Central memory CD8-positive, alpha-beta T cell (primary cell): ENCODE data around the gene DNAJC1.
A peak's percentile ranks its signal among the peaks of the same experiment; 100 is the strongest.
"Not testable (repeated sequence)": the region's sequence is repeated elsewhere in the genome, so short reads cannot be mapped to it uniquely, and the experiment has no call there.

ENCODE experiments used
- ATAC-seq: fragments of 150-1000 bp; cut with Tn5 transposase; replicated peaks from 2 replicates; pipeline ENCODE4 v1.10.0; 2022; ENCODE audit warnings: mild to moderate bottlenecking, moderate FRiP score, moderate number of reproducible peaks; ENCODE audit not compliant: poor library complexity, severe bottlenecking; ENCODE audit errors: extremely low read depth
- DNase-seq, 2 donors: peaks; one replicate each; pipeline ENCODE4 v3.0.0; 2021; ENCODE audit warnings: low spot score in 2 of 2
- H3K27ac Mint-ChIP-seq: one replicate; pipeline ENCODE4 v1.8.0; 2022; ENCODE audit warnings: low read depth, mild to moderate bottlenecking, moderate library complexity, mixed read lengths
- H3K27me3 Mint-ChIP-seq: one replicate; pipeline ENCODE4 v1.8.0; 2022; ENCODE audit warnings: mixed read lengths
- H3K36me3 Mint-ChIP-seq: one replicate; pipeline ENCODE4 v1.8.0; 2022; ENCODE audit warnings: mild to moderate bottlenecking, moderate library complexity, mixed read lengths; ENCODE audit not compliant: insufficient read depth
- H3K4me1 Mint-ChIP-seq: one replicate; pipeline ENCODE4 v1.8.0; 2022; ENCODE audit warnings: mixed read lengths
- H3K4me3 Mint-ChIP-seq: one replicate; pipeline ENCODE4 v1.8.0; 2022; ENCODE audit warnings: mild to moderate bottlenecking, moderate library complexity, mixed read lengths
- H3K9me3 Mint-ChIP-seq: one replicate; pipeline ENCODE4 v1.8.0; 2022; ENCODE audit warnings: mixed read lengths

DNAJC1 gene

DNA sequence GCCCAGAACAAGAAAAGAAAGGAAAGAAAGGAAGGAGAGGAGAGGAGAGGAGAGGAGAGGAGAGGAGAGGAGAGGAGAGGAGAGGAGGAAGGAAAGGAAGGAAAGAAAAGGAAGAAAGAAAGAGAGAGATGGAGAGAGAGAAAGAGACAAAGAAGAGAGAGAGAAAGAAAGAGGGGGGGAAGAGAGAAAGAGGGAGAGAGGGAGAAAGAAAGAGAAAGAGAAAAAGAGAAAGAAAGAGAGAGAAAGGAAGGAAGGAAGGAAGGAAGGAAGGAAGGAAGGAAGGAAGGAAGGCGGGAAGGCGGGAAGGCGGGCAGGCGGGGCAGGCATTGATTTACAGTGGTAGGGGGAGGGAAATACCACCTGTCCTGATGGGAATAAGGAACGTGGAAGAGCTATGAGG lies 92.7 kb downstream of the DNAJC1 start:
- no peak for ATAC-seq
- DNase-seq: no peak
- no peaks in the 10 kb centered on the region for H3K27me3 Mint-ChIP-seq
- H3K4me3 Mint-ChIP-seq: no peak overlapping the region
- H3K4me1 Mint-ChIP-seq: peaks cover 12% of the 10 kb centered on the region
- no peak overlapping the region for H3K27ac Mint-ChIP-seq
- H3K9me3 Mint-ChIP-seq: no peaks in the 10 kb centered on the region
- peaks cover 6% of the 10 kb centered on the region for H3K36me3 Mint-ChIP-seq

DNA sequence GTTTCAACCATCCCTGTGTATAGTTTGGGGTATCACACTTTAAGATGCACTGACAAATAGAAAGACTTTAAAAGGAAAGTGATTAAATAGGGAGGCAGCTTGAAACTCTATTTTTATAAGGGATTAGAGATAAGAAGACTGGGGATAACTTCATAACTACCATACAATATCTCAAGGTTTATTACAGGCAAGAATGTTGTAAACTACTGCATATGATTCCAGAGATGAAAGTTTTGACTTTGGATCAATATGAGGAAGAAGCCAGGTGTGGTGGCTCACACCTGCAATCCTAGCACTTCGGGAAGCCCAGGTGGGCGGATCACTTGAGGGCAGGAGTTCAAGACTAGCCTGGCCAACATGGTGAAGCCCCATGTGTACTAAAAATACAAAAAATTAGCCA lies 96.1 kb downstream of the DNAJC1 start:
- Mint-ChIP-seq H3K4me3 (no peak overlapping the region), H3K36me3 (peaks cover 5% of the 10 kb centered on the region), H3K4me1 (peaks cover 4% of the 10 kb centered on the region), H3K27ac (no peak overlapping the region), H3K9me3 (no peaks in the 10 kb centered on the region), H3K27me3 (no peaks in the 10 kb centered on the region)
- DNase-seq (no peak), ATAC-seq (no peak)

DNA sequence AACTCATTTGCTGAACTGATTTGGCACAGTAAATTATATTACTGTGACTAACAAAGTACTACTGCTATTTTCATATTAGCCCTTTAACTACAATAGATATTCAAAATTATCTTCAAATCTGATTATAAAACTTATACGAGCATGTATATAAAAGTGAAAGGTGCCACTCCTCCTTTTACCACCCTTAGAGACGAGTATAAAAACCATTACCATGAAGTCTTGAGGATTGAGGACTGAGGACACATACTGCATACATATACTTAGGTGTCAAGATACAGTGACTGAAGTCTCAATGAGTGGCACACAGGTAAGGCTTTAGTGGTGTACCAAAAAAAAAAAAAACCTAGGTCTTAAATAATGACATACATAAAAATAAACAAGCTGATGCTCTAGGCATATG lies 98.6 kb downstream of the DNAJC1 start:
- no peak overlapping the region for H3K27ac Mint-ChIP-seq
- H3K27me3 Mint-ChIP-seq: no peaks in the 10 kb centered on the region
- H3K4me3 Mint-ChIP-seq: no peak overlapping the region
- no peaks in the 10 kb centered on the region for H3K4me1 Mint-ChIP-seq
- ATAC-seq: no peak
- DNase-seq: no peak
- H3K36me3 Mint-ChIP-seq: peaks cover 10% of the 10 kb centered on the region
- H3K9me3 Mint-ChIP-seq: no peaks in the 10 kb centered on the region

DNA sequence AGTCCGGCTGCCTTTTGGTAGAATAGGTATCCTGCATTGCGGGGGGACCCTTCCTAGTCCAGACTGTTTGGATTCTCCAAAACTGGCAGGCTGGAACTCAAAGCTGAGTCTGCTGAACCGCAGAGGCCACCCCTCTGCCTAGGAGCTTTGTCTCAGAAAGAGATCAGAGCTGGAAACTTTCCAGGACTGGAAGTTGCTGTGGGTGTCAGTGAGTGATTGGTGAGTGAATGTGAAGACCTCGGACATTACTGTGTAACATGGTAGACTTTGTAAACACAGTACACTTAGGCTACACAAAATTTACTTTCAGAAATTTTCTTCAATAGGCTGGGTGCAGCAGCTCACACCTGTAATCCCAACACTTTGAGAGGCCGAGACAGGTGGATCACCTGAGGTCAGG lies 103.8 kb downstream of the DNAJC1 start:
- ATAC-seq (no peak), DNase-seq (no peak)
- H3K9me3 Mint-ChIP-seq: peaks cover 5% of the 10 kb centered on the region
- H3K27me3 Mint-ChIP-seq: no peaks in the 10 kb centered on the region
- H3K27ac Mint-ChIP-seq: no peak overlapping the region
- H3K4me3 Mint-ChIP-seq: no peak overlapping the region
- H3K36me3 Mint-ChIP-seq: peaks cover 23% of the 10 kb centered on the region
- peaks cover 11% of the 10 kb centered on the region for H3K4me1 Mint-ChIP-seq

DNA sequence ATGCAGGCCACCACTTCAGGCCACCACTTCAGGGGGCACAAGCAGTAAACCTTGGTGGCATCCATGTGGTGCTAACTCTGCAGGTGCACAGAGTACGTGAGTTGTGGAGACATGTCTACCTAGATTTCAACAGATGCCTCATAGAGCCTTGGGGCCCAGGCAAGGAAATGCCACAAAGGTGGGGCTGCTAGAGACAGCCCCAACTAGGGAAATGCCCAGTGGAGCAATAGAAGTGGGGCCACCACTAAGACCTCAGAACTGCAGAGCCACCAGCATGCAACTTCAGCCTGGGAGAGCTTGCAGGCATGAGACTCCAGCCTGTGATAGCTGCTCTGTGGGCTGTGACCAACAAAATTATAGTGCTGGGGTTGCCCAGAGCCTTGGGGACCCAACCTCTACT lies 107.6 kb downstream of the DNAJC1 start:
- Mint-ChIP-seq H3K4me1 (peaks cover 20% of the 10 kb centered on the region), H3K4me3 (no peak overlapping the region), H3K36me3 (peaks cover 19% of the 10 kb centered on the region), H3K27me3 (no peaks in the 10 kb centered on the region), H3K9me3 (peaks cover 11% of the 10 kb centered on the region), H3K27ac (no peak overlapping the region)
- ATAC-seq (no peak), DNase-seq (no peak)

DNA sequence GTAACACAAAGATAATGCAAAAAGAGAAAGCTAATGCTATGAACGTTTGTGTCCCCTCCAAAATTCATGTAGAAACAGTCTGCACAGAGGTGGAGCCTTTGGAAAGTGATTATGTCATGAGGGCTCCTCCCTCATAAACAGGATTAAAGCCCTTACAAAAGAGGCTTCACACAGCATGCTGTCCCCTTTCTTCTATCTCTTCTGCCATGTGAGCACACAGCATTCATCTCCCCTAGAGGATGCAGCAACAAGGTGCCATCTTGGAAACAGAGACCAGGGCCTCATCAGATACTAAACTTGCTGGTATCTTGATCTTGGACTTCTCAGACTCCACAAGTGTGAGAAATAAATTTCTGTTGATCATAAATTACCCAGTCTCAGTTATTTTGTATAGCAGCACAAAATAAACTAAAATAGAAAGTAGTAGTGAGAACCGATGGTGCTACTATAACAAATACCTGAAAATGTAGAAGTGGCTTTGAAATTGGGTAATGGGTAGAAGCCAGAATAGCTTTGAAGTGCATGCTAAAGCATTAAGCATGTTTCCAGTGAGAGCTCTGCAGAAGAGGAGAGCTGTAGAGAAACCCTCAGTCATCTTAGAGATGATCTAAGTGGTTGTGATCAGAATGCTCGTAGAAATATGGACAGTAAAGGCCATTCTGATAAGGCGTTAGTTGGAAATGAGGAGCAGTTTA lies 108.7 kb downstream of the DNAJC1 start:
- H3K27me3 Mint-ChIP-seq: no peaks in the 10 kb centered on the region
- peaks cover 29% of the 10 kb centered on the region for H3K4me1 Mint-ChIP-seq
- DNase-seq (no peak), ATAC-seq (no peak)
- H3K4me3 Mint-ChIP-seq: no peak overlapping the region
- peaks cover 11% of the 10 kb centered on the region for H3K9me3 Mint-ChIP-seq
- H3K27ac Mint-ChIP-seq: no peak overlapping the region
- H3K36me3 Mint-ChIP-seq: peaks cover 16% of the 10 kb centered on the region

DNA sequence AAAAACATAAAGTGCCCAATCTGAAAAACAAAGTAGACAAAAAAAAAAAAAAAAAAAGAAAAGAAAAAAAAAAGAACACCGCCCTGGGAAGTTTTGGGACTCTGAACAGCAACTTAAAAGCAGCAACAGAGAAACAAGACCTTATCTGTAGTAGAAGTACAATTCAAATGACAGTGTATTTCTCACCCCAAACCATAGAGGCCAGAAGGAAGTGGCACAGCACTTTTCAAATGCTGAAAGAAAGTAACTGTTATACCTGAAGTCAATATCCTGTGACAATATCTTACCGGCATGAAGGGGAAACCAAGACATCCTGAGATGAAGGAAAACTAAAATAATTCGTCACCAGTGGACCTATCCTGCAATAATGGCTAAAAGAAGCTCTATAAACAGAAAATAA lies 112.1 kb downstream of the DNAJC1 start:
- Mint-ChIP-seq H3K4me1 (peaks cover 57% of the 10 kb centered on the region), H3K36me3 (peaks cover 6% of the 10 kb centered on the region), H3K9me3 (peaks cover 11% of the 10 kb centered on the region)

DNA sequence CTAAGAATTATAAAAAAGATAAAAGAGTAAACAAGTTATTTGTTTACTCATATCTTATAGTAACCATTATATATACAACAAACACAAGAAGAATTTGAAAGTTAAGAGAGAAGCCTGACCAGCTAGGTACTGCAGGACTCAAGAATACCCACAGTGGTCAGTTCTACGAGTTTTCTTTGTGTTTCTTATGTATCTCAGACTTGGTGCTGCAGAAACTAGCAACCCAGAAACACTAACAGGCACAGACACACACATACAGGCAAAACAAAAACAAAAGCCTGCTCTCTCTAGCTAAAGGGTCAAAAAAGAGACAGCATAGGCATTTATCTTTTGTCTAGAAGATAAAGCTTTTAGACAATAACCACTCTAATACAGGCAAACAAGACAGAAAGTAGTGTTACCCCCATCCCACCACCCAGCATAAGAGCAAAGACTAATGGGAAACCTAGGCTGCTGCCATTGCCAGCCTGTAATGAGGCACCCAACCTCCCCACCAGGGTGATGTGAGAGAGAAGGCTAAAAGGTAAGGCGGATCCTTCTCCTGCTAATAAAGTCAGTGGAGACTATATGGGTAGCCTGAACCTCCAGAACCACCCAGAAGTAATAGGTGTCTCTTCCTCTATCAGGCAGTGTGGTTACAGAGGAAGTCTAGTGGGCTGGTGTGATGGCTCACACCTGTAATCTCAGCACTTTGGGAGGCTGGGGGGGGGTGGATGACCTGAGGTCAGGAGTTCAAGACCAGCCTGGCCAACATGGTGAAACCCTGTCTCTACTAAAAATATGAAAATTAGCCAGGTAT lies 113.9 kb downstream of the DNAJC1 start:
- Mint-ChIP-seq H3K27me3 (no peaks in the 10 kb centered on the region), H3K4me3 (peak overlapping the region; percentile 35), H3K27ac (no peak overlapping the region), H3K9me3 (peaks cover 14% of the 10 kb centered on the region), H3K4me1 (peaks cover 68% of the 10 kb centered on the region), H3K36me3 (peaks cover under 1% of the 10 kb centered on the region)
- DNase-seq: no peak
- ATAC-seq: no peak

More for the DNA sequence above, 112.1 kb downstream of the DNAJC1 start:
- ATAC-seq: peak; percentile 72
- peak overlapping the region; percentile 6 for H3K27ac Mint-ChIP-seq
- no peaks in the 10 kb centered on the region for H3K27me3 Mint-ChIP-seq
- DNase-seq: no peak
- peak overlapping the region; percentile 6 for H3K4me3 Mint-ChIP-seq

DNA sequence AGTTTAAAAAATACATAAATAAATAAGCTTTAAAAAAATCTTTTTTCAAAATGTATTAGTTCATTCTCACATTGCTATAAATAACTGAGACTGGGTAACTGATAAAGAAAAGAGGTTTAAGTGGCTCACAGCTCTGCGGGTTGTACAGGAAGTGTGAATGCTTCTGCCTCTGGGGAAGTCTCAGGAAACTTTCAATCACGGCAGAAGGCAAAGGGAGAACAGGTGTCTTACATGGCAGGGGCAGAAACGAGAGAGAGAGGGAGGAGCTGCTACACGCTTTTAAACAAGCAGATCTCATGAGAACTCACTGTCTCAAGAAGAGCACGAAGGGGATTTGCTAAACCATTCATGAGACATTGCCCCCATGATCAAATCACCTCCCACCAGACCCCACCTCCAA lies 114.6 kb downstream of the DNAJC1 start:
- peaks cover 68% of the 10 kb centered on the region for H3K4me1 Mint-ChIP-seq
- H3K36me3 Mint-ChIP-seq: no peaks in the 10 kb centered on the region
- peak overlapping the region; percentile 41 for H3K4me3 Mint-ChIP-seq
- H3K27me3 Mint-ChIP-seq: no peaks in the 10 kb centered on the region
- H3K27ac Mint-ChIP-seq: no peak overlapping the region
- ATAC-seq: peak; percentile 56
- DNase-seq: no peak
- H3K9me3 Mint-ChIP-seq: peaks cover 14% of the 10 kb centered on the region

DNA sequence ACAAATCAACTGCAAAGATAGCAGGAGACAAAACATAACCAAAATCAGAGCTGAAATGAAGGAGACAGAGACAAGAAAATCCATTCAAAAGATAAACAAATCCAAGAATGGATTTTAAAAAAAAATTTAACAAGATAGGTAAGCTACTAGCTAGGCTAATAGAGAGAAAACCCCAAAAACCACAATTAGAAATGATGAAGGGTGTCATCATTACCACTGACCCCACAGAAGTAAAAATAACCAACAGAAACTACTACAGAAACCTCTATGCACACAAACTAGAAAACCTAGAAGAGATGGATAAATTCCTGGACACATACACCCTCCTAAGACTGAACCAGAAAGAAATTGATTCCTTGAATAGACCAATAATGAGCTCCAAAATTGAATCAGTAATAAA lies 117.6 kb downstream of the DNAJC1 start:
- Mint-ChIP-seq H3K9me3 (peaks cover 8% of the 10 kb centered on the region), H3K27me3 (no peaks in the 10 kb centered on the region), H3K36me3 (peaks cover 2% of the 10 kb centered on the region), H3K4me1 (peaks cover 59% of the 10 kb centered on the region), H3K4me3 (no peak overlapping the region), H3K27ac (peak overlapping the region; percentile 12)
- no peak for DNase-seq
- no peak for ATAC-seq

DNA sequence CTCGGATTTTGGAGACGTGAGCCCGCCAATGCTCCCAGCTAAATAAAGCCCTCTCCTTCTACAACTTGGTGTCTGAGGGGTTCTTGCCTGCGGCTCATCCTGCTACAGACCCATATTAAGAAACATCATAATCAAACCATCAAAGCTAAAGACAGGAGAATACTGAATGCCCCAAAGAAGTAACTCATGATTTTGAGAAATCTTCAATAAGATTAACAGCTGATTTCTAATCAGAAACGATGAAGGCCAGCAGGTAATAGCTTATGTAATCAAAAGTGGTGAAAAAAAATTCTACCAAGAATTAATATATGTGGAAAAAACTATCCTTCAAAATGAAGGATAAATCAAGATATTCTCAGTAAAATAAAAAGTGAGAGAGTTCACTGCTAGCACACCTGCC lies 130.3 kb downstream of the DNAJC1 start:
- Mint-ChIP-seq H3K27me3 (no peaks in the 10 kb centered on the region), H3K4me1 (peaks cover 5% of the 10 kb centered on the region), H3K4me3 (no peak overlapping the region), H3K36me3 (peaks cover 20% of the 10 kb centered on the region), H3K9me3 (peaks cover 5% of the 10 kb centered on the region), H3K27ac (no peak overlapping the region)
- DNase-seq (no peak), ATAC-seq (no peak)

DNA sequence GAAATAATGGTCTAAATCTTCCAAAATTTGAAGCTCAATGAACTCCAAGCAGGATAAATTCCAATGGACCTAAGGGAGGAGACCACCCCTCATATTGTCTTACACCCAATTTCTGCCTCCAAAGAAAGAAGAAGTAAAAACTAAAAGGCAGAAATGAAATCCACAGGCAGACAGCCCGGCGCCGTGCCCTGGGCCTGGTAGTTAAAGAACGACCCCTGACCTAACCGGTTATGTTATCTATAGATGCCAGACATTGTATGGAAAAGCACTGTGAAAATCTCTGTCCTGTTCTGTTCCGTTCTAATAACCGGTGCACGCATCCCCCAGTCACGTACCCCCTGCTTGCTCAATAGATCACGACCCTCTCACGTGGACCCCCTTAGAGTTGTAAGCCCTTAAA lies 130.8 kb downstream of the DNAJC1 start:
- H3K9me3 Mint-ChIP-seq, H3K4me1 Mint-ChIP-seq, H3K4me3 Mint-ChIP-seq, DNase-seq, H3K27ac Mint-ChIP-seq, H3K27me3 Mint-ChIP-seq, ATAC-seq: not testable (repeated sequence)
- H3K36me3 Mint-ChIP-seq: peaks cover 17% of the 10 kb centered on the region

DNA sequence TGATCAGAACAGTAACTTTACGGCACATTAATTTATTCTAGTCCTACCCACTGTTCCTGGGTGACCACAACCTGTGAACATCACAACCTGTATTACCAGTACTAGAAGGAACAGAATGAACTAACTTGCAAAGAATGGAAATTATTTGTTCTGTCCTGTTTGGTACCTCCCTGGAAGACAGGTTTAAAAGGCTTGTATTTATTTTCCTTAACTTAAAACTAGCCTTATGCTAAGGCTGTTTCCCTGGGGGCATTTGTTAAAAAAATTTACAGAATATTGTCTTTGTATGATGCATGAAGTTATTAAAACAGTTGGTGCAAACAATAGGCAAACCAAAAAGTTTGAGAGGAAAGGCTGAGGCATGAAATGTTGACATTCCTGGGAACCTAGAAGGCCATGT lies 132.7 kb downstream of the DNAJC1 start:
- no peak for DNase-seq
- Mint-ChIP-seq H3K27me3 (no peaks in the 10 kb centered on the region), H3K27ac (no peak overlapping the region), H3K36me3 (peaks cover 19% of the 10 kb centered on the region), H3K4me1 (peaks cover 5% of the 10 kb centered on the region), H3K9me3 (peaks cover 10% of the 10 kb centered on the region), H3K4me3 (no peak overlapping the region)
- no peak for ATAC-seq
